ENCODE measurements around the gene DTNBP1. TPM values are rescaled to one million over a fixed set of nuclear protein-coding genes. Genes with fewer than 3 reads are reported as not detected.

DTNBP1 gene
- total RNA-seq, 1 donor from 2014 or later, result 11.0 TPM

- TF ChIP-seq CTCF (IDR thresholded peaks at IDR 0.05; ENCODE audit: insufficient read depth, low read length, poor library complexity, severe bottlenecking), result no peak
- Histone ChIP-seq H3K4me3 (ENCODE audit: low read depth, low read length) (no peak overlapping the region), H3K36me3 (ENCODE audit: control insufficient read depth, insufficient read depth, low read length) (no peaks in the 10 kb centered on the region), H3K27me3 (ENCODE audit: control insufficient read depth, insufficient read depth, low read length) (no peaks in the 10 kb centered on the region)
- DNase-seq (ENCODE audit: low read depth), result no peak
Observed at GRCh38 chr6:15531973-15532372, 130.9 kb downstream of the DTNBP1 start.

GRCh38 chr6:15530411-15530810, 132.4 kb downstream of the DTNBP1 start:
- TF ChIP-seq CTCF (IDR thresholded peaks at IDR 0.05; ENCODE audit: insufficient read depth, low read length, poor library complexity, severe bottlenecking), result no peak
- Histone ChIP-seq H3K27me3 (ENCODE audit: control insufficient read depth, insufficient read depth, low read length) (no peaks in the 10 kb centered on the region), H3K36me3 (ENCODE audit: control insufficient read depth, insufficient read depth, low read length) (no peaks in the 10 kb centered on the region), H3K4me3 (ENCODE audit: low read depth, low read length) (no peak overlapping the region)
- DNase-seq (ENCODE audit: low read depth), result no peak

GRCh38 chr6:15528870-15529269, 134.0 kb downstream of the DTNBP1 start:
- H3K36me3 ChIP-seq (ENCODE audit: control insufficient read depth, insufficient read depth, low read length), result no peaks in the 10 kb centered on the region
- no peak for TF ChIP-seq CTCF (IDR thresholded peaks at IDR 0.05; ENCODE audit: insufficient read depth, low read length, poor library complexity, severe bottlenecking)
- no peak for DNase-seq (ENCODE audit: low read depth)
- H3K27me3 ChIP-seq (ENCODE audit: control insufficient read depth, insufficient read depth, low read length), result no peaks in the 10 kb centered on the region
- H3K4me3 ChIP-seq (ENCODE audit: low read depth, low read length), result no peak overlapping the region

GRCh38 chr6:15527838-15528617, 134.8 kb downstream of the DTNBP1 start:
- no peaks in the 10 kb centered on the region for H3K27me3 ChIP-seq (ENCODE audit: control insufficient read depth, insufficient read depth, low read length)
- no peaks in the 10 kb centered on the region for H3K36me3 ChIP-seq (ENCODE audit: control insufficient read depth, insufficient read depth, low read length)
- no peak for TF ChIP-seq CTCF (IDR thresholded peaks at IDR 0.05; ENCODE audit: insufficient read depth, low read length, poor library complexity, severe bottlenecking)
- DNase-seq (ENCODE audit: low read depth), result no peak
- no peak overlapping the region for H3K4me3 ChIP-seq (ENCODE audit: low read depth, low read length)

GRCh38 chr6:15526212-15526701, 136.6 kb downstream of the DTNBP1 start:
- TF ChIP-seq CTCF (IDR thresholded peaks at IDR 0.05; ENCODE audit: insufficient read depth, low read length, poor library complexity, severe bottlenecking), result no peak
- DNase-seq (ENCODE audit: low read depth), result peak; percentile 90
- peak overlapping the region; percentile 3 for H3K4me3 ChIP-seq (ENCODE audit: low read depth, low read length)
- no peaks in the 10 kb centered on the region for H3K36me3 ChIP-seq (ENCODE audit: control insufficient read depth, insufficient read depth, low read length)
- H3K27me3 ChIP-seq (ENCODE audit: control insufficient read depth, insufficient read depth, low read length), result no peaks in the 10 kb centered on the region

Data from kidney epithelial cell (primary cell).